ENCODE data around the gene CNTNAP2. TPM values are rescaled to one million over a fixed set of nuclear protein-coding genes. Genes with fewer than 3 reads are reported as not detected.

Gene CNTNAP2
- total and polyA plus RNA-seq, 9 of the 15 experiments (the other 6 are each of a cell fraction or from before 2014, with no cell fraction given), result 0.04 to 0.62 (median 0.09) TPM; not detected in 4

- no peak for TF ChIP-seq FOXJ3 (CRISPR knock-in tag; IDR thresholded peaks at IDR 0.05)
These were observed 2074.9 kb downstream of the CNTNAP2 start (continued) for GRCh38 chr7:148191391-148192065.

- Histone ChIP-seq H3K27ac (ENCODE audit: extremely low read depth, low read depth, low read length) (no peak overlapping the region), H3K9me1 (ENCODE audit: control insufficient read depth, insufficient read depth, low read length) (no peaks in the 10 kb centered on the region), H3K79me2 (ENCODE audit: control insufficient read depth, insufficient read depth, low read length) (no peaks in the 10 kb centered on the region), H3K36me3 (ENCODE audit: control insufficient read depth, insufficient read depth, low read length) (no peaks in the 10 kb centered on the region), H3K4me1 (replicated peaks in 1 of 2; ENCODE audit: control insufficient read depth in 2 of 2, insufficient read depth in 2 of 2, low read length in 2 of 2) (peaks cover 0 to 2% of the 10 kb centered on the region in 2 experiments; a peak in 2 of 5 replicates), H4K20me1 (replicated peaks; ENCODE audit: control insufficient read depth, insufficient read depth, low read length) (no peaks in the 10 kb centered on the region), H3K27me3 (ENCODE audit: control insufficient read depth in 2 of 2, insufficient read depth in 2 of 2, low read length in 2 of 2) (no peaks in the 10 kb centered on the region; a peak in 1 of 5 replicates), H3K4me2 (ENCODE audit: insufficient read depth, low read length) (no peak overlapping the region), H3K9ac (ENCODE audit: insufficient read depth in 1 of 2, low read depth in 2 of 2, low read length in 2 of 2) (no peak overlapping the region), H2AFZ (ENCODE audit: low read depth, low read length) (peak overlapping the region; percentile 63; the same call in 1 of the 2 replicates), H3K9me3 (replicated peaks; ENCODE audit: control insufficient read depth, insufficient read depth, low read depth, low read length) (no peaks in the 10 kb centered on the region), H3K4me3 (no peak overlapping the region)
- no peak for DNase-seq (ENCODE audit: extremely low read depth in 1 of 4, low spot score in 3 of 4)
- BruUV-seq (replicated peaks), result no TSS peak
- intact Hi-C loops (cut with micrococcal nuclease), result no loop called here
- no peak for TF ChIP-seq MTA2 (IDR thresholded peaks at IDR 0.05; ENCODE audit: low read depth)
- no peak for TF ChIP-seq PPARD (CRISPR knock-in tag; IDR thresholded peaks at IDR 0.05)
- ChIA-PET POLR2A (no interaction called here), CTCF (ENCODE audit: low intra/inter-chr PET ratio) (no interaction called here)
- no peak for FAIRE-seq
- in situ Hi-C loops (cut with MboI), result no loop called here
- ATAC-seq, result no peak
- WGBS (ENCODE audit: insufficient coverage, low coverage, missing lambda C conversion rate), result 13% methylated on average over 5 of the region's 5 CpGs
These were observed 2075.9 kb downstream of the CNTNAP2 start for GRCh38 chr7:148192491-148192890.

GRCh38 chr7:148201992-148202391 is 2085.4 kb downstream of the CNTNAP2 start:
- Histone ChIP-seq H3K9me3 (replicated peaks; ENCODE audit: control insufficient read depth, insufficient read depth, low read depth, low read length) (no peaks in the 10 kb centered on the region), H3K4me1 (replicated peaks in 1 of 2; ENCODE audit: control insufficient read depth in 2 of 2, insufficient read depth in 2 of 2, low read length in 2 of 2) (no peaks in the 10 kb centered on the region), H3K4me2 (ENCODE audit: insufficient read depth, low read length) (no peak overlapping the region), H3K36me3 (ENCODE audit: control insufficient read depth, insufficient read depth, low read length) (no peaks in the 10 kb centered on the region), H3K27ac (ENCODE audit: extremely low read depth, low read depth, low read length) (no peak overlapping the region), H3K9me1 (ENCODE audit: control insufficient read depth, insufficient read depth, low read length) (no peaks in the 10 kb centered on the region), H3K27me3 (ENCODE audit: control insufficient read depth in 2 of 2, insufficient read depth in 2 of 2, low read length in 2 of 2) (peaks cover 0 to under 1% of the 10 kb centered on the region in 2 experiments; a peak in 1 of 5 replicates), H3K4me3 (no peak overlapping the region), H4K20me1 (replicated peaks; ENCODE audit: control insufficient read depth, insufficient read depth, low read length) (no peaks in the 10 kb centered on the region), H3K9ac (ENCODE audit: insufficient read depth in 1 of 2, low read depth in 2 of 2, low read length in 2 of 2) (no peak overlapping the region), H2AFZ (ENCODE audit: low read depth, low read length) (no peak overlapping the region), H3K79me2 (ENCODE audit: control insufficient read depth, insufficient read depth, low read length) (no peaks in the 10 kb centered on the region)
- ChIA-PET CTCF (ENCODE audit: low intra/inter-chr PET ratio) (no interaction called here), POLR2A (no interaction called here)
- TF ChIP-seq CTCFL (IDR thresholded peaks at IDR 0.05; ENCODE audit: borderline replicate concordance, insufficient read depth, low read depth, low read length, poor library complexity, severe bottlenecking) (no peak), SAFB2 (IDR thresholded peaks at IDR 0.05; ENCODE audit: borderline replicate concordance, low read depth, low read length, severe bottlenecking) (no peak), GMEB1 (CRISPR knock-in tag; IDR thresholded peaks at IDR 0.05) (no peak), PRMT5 (CRISPR knock-in tag; IDR thresholded peaks at IDR 0.05) (no peak), PPARD (CRISPR knock-in tag; IDR thresholded peaks at IDR 0.05) (no peak)
- WGBS (ENCODE audit: insufficient coverage, low coverage, missing lambda C conversion rate), result 0% methylated on average over 3 of the region's 3 CpGs
- in situ Hi-C loops (cut with MboI), result no loop called here
- no TSS peak for BruUV-seq (replicated peaks)
- DNase-seq (ENCODE audit: extremely low read depth in 1 of 4, low spot score in 3 of 4) (no peak), FAIRE-seq (no peak), ATAC-seq (no peak)
- intact Hi-C loops (cut with micrococcal nuclease), result no loop called here
